Left renal pelvis (tissue), 4 donors: ENCODE results near the gene MIER2. TPM values are rescaled to one million over a fixed set of nuclear protein-coding genes. Genes with fewer than 3 reads are reported as not detected.
"Not testable (repeated sequence)": the region's sequence is repeated elsewhere in the genome, so short reads cannot be mapped to it uniquely, and the experiment has no call there.

Source experiments
- DNase-seq, 4 donors: peaks; one replicate each; pipeline ENCODE4 v3.0.0-alpha.2; 2013; ENCODE audit warnings: low read depth in 4 of 4, low spot score in 3 of 4
- polyA plus RNA-seq, 4 donors: library from polyadenylated mRNA; unstranded; fragments of 120-200 nt; gene quantifications; one replicate each; pipeline ENCODE4 v1.2.1, GENCODE V29; 2013; ENCODE audit not compliant: insufficient read length in 4 of 4

The MIER2 gene
- polyA plus RNA-seq, 4 donors: 23.5 to 33.9 (median 28.2) TPM

DNA sequence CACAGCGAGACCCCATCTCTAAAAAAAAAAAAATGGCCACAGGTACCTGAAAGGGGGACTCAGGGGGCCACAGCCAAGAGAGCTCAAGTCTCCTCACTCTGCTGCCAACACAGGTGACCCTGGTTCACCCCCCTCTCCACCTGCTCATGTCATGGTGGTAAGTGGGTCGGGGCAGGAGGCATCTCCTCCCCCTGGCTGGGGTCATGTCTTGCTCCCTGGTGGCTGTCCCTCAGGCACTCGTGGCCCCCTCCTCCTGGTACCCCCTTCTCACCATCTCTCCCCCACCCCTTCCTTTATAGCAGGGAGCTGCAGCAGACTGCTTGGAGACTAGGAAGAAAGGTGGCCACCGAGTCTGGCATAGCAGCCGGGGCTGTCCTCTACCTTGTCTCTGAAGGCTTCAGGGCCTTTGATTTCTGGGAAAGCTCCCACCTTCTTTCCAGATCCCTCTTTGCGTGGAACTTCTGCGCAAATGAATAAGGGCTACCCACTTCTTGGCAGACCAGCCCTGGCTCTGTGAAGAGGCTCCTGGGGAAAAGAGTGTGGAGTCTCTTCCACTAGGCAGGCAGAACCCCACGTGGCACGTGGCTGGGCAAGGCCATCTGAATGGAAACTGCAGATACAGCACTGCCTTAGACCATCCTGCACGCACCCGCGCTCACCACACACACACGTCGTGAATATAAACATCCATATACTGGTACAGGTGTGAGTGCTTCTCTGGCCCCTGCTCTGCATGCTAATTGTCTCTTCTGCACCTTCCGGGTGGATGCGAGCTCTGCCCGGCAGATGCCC lies 20.1 kb upstream of the MIER2 start:
- no peak for DNase-seq

DNA sequence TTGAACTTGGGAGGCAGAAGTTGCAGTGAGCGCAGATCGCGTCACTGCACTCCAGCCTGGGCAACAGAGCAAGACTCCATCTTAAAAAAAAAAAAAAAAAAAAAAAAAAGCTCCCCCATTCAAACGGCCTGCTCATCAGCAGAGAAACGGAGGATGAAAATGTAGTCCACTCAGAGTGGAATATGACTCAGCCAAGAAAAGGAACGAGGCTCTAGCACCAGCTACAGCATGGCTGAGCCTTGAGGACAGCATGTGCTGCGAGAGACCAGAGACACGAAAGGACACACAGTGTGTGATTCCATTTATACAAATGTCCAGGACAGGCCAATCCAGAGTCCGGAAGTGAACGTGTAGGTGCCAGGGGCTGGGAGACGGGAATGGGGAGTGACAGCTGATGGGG lies 18.1 kb upstream of the MIER2 start:
- DNase-seq: no peak

DNA sequence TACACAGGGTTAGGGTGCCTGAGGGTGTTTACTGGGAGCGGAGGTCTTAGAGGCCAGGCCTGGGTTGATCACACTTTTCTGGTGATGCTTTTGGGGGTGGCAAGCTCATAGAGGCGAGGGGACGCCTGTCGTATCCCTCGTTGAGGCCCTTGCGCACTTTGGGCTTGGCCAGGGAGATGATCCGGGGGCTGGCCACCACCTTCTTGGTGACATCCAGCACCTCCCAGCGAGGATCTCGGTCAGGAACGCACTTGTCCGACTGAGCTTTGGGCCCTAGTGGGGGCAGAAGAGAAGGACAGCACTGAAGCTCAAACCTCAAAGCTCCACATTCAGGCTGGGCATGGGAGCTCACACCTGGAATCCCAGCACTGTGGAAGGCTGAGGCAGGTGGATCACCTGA lies 17.6 kb upstream of the MIER2 start:
- DNase-seq: no peak

DNA sequence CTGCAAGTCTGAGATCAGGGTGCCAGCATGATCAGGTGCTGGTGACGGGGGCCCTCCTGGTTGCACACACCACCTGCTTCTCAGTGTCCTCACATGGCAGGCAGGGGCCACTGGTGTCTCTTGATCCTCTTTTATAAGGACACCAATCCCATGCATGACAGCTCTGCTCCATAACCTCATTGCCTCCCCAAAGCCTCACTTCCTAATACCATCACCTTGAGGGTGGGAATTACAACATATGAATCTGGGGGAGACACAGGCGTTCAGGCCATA lies 15.0 kb upstream of the MIER2 start:
- DNase-seq: no peak

DNA sequence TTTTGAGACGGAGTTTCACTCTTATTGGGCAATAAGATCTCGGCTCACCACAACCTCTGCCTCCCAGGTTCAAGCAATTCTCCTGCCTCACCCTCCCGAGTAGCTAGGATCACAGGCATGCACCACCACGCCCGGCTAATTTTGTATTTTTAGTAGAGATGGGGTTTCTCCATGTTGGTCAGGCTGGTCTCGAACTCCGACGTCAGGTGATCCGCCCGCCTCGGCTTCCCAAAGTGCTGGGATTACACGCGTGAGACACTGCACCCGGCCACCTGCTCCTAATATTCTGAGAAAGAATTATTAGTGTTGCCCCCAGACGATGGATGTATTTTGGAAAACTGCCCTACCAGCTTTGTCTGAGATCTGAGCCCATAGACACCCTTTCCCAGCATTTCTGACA lies 10.9 kb upstream of the MIER2 start:
- DNase-seq: not testable (repeated sequence)

DNA sequence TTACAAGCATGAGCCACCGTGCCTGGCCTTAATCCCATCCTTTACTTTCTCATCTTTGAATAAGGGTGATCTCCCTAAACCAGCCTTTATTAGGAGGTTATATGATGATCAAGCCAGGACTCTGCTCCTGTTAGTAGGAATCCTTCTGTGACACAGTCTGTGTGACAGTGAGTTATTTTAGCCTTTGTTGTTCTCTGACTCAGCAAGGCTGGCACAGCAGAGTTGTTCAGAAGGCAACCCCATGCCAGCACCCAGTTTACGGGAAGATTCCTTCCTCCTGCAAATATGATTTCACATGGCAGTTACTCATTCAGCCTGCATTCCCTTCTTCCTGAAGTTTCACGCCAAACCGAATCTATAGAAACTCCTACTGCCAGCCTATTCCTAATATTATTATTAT lies 10.5 kb upstream of the MIER2 start:
- DNase-seq: no peak

DNA sequence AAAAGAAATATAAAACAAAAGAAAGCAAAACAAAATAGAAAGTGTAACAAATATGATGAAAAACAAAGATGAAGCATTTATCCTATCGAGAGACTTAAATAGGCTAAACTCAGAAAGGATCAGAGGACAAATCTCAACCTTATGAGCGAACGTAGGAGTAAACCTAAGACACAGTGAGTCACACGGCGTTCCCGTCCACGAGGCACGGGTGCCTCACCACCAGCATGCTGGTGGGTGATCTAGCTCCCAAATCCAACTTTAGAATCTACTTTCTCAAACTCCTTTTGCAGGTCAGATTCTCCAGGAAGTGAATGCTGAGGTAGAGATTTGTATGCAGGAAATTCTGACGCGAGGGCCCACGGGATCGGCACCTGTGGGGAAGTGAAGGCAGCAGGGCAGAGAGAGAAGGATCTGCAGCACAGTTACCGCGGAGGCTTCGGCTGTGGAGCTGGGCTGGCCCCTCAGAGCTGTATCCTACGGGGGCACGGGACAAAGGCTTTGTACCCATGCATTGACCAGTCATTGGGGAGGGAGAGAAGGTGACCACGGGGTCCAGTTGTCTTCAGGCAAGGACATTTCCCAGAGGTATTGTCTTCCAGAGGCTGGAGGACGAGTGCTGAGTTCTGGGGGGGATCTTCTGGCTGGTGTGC lies 7.5 kb upstream of the MIER2 start:
- DNase-seq: no peak

DNA sequence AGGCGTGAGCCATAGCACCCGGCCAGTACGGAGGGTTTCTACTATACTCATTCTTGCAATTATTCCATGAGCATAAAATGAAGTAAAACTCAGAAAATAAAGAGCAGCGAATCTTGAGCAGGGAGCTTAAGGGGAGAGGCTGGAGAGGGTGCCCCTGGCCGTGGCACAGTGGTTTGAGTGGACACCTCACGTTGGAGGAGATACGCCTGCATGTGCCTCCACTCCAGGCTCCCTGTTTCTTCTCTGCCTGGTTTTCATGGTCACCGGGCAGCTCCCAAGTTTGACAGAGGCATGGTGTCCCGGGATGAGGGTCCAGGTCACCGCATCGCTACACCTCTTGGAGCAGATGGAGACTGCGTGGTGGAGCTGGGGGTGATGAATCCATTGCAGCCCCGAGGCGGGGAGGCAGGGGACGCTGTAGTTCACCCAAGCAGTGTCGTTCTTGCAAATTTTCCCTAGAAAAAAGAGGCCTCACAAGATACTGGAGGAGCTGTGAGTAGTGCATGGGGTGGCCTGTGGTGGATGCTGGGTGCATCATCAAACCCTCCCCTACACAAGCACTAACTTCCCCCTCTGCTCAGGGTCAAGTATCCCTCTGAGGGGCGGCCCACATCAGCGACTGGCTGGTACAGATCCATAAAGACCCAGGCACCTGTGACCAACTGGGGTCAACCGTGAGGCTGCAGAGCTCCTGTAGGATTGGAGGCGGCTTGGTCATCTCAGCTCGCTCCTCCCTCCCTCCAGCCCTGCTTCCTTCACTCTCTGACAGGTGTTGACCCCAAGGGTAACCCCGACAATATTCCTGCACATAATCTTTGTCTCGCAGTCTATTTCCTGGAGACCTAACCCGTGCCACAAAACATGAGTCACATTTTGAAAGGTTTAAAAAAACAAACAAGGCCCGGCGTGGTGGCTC lies 3.6 kb upstream of the MIER2 start:
- DNase-seq: no peak

DNA sequence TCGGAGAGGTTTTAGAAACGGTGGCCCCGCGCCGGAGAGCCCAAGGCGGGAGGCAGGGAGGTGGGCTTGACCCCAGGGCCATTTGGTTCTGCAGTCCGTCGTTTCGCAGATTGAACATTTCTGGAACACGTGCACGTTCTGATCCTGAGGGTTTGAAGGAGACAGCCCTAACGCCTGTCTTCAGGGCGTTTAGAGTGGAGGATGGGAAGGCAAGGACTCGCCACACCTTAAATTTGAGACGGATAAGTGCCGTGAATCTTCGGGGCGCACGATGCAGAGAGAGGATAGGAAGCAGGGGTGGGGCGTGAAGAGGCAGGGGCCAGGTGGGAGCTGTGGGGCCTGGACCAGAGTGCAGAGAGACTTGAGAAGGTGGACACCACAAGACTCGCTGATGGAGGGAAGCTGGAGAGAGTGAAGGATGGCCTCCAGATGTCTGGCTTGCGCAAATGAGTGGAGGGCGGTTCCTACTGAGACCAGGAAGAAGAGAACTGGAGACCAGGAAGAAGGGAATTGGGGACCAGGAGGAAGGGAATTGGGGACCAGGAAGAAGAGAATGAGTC lies 804 bp upstream of the MIER2 start:
- no peak for DNase-seq

DNA sequence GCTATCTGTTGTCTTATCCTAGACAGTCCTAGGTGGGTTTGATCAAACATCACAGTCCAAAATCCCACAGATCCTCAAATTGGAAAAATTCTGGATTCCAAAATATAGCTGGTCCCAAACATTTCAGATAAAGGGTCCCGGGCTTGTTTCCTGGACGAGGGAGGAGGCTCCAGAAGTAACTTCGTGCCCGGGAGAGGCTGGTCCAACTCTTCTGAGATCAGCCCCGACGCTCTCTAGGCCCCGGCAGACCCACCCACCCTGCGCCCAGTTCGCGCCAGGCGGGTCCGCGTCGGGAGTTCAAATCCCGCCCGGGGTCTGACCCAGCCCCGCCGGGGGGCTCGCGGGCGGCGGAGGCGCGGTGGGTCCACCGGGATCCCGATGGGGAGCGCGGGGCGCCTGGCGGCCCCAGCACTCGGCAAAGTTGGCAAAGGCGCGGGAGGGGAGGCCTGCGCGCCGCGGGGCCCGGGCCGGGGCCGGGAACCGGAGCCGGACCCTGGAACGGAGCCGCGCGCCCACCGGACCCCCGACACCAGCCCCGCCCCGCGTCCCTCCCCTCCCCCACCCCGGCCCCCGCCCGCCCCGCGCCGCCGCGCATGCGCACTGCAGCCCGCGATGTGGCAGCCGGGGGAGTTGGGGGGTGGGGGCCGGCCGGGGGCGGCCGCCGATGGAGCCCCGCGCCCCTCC lies 513 bp downstream of the MIER2 start:
- no peak for DNase-seq

DNA sequence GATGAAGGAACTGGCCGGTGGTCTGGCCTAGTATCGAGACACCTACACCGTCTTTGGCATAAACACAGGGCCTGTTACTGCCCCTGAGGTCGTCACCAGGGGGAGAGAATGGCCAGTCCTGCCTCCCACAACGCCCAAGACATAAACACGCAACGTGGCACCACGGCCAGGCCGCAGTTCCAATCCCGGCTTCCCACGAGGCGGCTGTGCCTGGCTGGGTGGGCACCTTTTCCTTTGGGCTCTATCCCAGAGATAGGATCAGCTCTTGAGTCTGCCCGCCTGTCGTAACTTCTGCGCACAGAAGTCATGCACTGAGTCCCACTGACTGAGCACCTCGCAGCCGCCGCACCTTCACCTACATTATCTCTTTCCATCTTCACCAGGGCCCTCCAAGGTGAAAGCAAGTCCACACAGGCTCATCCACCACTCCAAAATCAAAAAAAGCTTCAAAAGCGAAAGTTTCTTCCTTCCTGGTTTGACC lies 1.1 kb downstream of the MIER2 start:
- no peak for DNase-seq

DNA sequence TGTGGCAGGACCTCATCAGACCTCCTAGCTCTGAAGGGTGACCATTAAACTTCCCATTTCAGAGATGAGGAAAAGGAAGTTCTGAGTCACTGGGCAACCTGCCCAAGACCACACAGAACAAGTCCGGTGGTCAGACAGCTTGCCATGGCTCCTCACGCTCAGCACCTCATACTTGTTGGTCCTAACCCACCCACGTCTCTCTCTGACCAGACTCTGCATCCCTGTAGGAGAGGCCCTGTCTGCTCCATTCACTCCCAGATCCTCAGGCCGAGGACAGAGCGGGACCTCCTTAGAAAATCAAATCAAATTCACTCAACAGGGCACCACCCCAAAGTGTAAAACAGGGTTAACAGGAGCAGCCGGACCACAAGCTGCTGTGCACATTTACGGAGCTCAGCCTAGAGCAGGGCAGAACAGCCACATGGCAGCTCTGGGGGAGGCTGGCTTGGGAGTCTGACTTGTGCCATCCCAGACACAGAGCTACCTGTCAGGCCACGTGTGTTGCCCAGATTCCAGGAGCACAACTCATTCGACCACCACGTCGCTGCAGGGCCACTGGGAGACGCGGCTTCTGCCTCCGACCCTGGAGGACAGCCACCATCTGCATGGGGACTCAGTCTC lies 1.7 kb downstream of the MIER2 start:
- DNase-seq: no peak

DNA sequence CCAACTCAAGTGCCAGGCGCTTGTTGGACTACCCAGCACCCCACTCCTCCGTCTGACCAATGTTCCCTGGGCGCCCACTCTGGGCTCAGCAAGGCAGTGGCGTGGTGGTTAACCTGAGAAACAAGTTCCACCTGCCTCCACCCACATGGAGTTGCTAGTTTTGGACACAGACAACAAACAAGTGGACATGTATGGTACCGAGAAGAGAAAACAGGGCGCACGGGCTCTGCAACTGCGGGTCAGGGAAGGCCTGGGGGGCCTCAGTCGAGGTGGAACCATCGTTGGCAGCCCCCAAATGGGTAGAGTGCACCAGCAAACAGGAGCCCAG lies 2.5 kb downstream of the MIER2 start:
- no peak for DNase-seq

DNA sequence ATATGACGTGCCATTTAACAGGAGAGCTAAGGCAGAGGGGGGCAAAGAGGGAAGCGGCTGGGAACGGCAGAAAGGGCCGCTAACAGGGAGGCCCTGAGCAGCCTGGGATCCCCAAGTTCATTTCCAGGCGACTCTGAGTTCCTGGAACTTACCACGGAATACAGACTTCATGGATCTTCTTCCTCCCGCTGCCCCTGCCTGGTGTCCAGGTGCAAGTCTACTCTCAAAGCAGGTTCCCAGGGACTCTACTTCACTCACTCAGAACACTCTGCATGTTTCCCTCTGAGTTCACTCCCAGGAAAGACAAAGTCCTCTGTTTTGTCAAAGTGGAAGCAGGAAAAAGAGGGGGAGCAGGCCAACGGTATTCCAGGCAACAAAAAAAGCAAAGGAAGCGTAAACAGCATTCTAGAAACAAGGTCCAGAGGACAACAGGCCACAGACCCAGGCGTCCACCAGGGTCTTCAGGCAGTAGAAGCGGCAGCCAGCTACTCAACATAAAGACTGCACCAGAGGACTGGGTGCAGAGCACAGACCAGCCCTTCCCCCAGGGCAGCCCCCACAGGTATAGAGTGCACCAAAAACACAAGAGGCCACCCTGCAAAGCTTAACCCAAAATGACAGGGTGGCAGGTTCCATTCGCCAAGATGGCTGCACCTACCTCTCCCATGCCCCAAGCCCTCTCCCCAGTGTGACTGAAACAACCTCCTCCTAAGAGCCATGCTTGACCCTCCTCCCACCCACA lies 3.0 kb downstream of the MIER2 start:
- DNase-seq: no peak

DNA sequence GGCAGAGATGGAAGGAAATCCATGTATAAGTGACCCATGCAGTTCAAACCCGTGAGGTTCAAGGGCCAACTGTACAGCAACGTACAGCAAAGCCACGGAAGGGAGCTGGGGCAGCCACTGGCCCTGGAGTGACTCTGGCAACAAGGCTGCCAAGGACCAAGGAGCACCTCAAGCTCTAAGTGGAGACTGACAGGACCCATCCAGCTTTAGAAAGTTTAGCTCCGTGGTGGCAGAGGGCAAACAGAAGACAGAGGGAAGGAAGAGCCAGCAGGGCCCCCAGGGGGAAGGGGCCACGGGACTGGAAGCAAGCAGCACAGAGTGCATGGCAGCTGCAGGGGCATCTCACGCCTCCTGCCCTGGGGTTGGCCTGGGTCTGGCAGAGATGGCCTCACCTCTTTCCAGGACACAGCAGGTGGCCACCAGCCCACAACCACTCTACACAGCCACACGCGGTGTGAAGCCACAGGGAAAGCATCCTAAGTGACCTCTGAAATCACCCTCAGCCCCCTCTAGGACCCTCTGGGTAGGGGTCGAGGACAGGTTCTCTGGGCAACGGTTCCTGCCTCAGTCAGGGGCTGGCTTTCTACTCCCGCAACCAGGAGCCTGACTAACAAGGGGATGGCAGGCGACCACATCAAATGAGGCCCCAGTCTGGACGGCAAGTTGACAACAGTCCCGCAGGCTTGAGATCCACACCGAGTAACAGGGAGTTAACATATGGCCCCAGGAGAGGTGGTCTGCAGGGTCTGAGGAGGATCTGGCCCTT lies 3.8 kb downstream of the MIER2 start:
- no peak for DNase-seq

DNA sequence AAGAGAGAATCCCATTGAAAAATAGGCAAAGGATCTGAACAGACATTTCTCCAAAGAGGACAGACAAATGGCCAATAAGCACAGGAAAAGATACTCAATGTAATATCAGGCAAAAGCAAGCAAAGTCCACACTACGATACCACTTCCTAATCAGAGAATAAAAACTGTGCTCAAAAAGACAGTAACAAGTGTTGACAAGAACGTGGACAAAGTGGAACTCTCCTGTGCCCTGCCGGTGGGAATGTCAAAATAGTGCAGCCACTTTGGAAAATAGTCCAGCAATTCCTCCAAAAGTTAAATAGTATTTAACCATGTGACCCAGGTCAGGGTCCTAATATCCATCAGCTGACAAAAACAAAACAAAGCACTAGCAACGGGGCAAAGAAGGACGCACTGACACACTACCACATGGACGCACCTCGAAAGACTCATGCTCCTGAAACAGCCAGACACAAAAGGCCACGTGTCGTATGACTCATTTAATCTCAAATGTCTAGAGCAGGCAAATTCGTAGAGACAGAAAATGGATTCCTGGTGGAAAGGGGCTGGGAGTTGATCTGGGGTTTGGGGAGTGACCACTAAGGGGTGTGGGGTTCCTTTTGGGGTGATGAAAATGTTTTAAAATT lies 5.2 kb downstream of the MIER2 start:
- no peak for DNase-seq

DNA sequence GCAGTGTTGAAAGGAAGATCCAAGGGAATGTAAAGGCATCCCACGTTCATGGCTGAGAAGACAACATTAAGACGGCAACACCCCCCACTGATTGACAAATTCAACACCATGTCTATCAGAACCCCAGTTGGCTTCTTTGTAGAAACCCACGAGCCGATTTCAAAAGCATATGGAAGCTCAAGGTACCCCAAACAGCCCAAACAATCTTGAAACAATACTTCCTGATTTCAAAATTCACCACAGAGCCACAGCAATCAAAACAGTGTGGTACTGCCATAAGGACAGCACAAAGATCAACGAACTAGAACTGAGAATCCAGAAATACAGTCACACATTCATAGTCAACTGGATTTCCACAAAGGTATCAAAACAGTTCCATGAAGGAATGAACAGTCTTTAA lies 6.2 kb downstream of the MIER2 start:
- DNase-seq: no peak

DNA sequence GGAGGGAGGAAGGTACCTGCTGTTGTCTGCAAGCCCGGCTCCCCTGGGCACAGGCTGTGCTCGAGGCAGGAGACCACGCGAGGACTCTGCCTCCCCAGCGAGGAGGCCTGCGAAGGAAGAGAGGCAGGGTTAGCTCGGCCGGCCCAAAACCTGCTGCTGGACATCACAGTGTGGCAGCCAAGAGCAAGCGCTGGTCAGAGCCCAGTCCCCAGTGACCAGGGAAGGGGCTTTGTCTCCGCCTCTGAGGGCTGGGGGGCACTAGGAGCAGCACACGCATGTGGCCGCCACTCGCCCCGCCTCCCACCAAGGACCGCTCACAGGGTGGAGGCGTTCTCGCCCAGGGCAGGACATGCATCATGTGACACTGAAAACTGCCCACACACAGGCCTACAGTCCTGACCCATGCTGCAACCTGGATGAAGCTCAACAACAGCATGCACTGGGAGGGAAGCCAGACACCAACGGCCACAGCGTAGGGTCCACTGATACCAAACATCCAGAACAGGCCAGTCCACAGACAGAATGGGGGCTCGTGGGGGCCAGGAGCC lies 8.5 kb downstream of the MIER2 start:
- no peak for DNase-seq
